Liver (tissue), 9 donors: Measurements from ENCODE around the gene LILRB3. TPM values are rescaled to one million over a fixed set of nuclear protein-coding genes. Genes with fewer than 3 reads are reported as not detected.

Source experiments
- DNase-seq: peaks from one replicate; pipeline ENCODE4 v3.0.0-alpha.2; 2017; ENCODE audit warnings: low spot score
- H3K27ac ChIP-seq, 2 donors: one replicate each; pipeline ENCODE4 v1.7.0; 2013; ENCODE audit warnings: inconsistent platforms in 2 of 2, low read length in 2 of 2, control low read depth in 1 of 2, low read depth in 1 of 2, mild to moderate bottlenecking in 1 of 2
- H3K27me3 ChIP-seq, 4 donors: one replicate each; pipeline versions ENCODE4 v1.6.1 to v1.7.0; 2013; ENCODE audit warnings: low read length in 3 of 4, inconsistent platforms in 1 of 4, mild to moderate bottlenecking in 1 of 4, moderate library complexity in 1 of 4; ENCODE audit not compliant: control insufficient read depth in 4 of 4, insufficient read depth in 4 of 4
- H3K36me3 ChIP-seq, 4 donors: one replicate each; pipeline versions ENCODE4 v1.6.1 to v1.7.0; 2013; ENCODE audit warnings: low read length in 3 of 4, mild to moderate bottlenecking in 3 of 4, low read depth in 1 of 4, moderate library complexity in 1 of 4; ENCODE audit not compliant: control insufficient read depth in 4 of 4, insufficient read depth in 3 of 4
- H3K4me1 ChIP-seq, 4 donors: one replicate each; pipeline versions ENCODE4 v1.6.1 to v1.7.0; 2013; ENCODE audit warnings: low read length in 3 of 4, mild to moderate bottlenecking in 3 of 4, moderate library complexity in 1 of 4; ENCODE audit not compliant: control insufficient read depth in 4 of 4, insufficient read depth in 4 of 4
- H3K4me3 ChIP-seq, 3 donors: one replicate each; pipeline versions ENCODE4 v1.6.1 to v1.7.0; 2013; ENCODE audit warnings: low read length in 3 of 3, control low read depth in 1 of 3, low read depth in 1 of 3, mild to moderate bottlenecking in 1 of 3
- H3K9ac ChIP-seq, 2 donors: one replicate each; pipeline ENCODE4 v1.7.0; 2013; ENCODE audit warnings: low read length in 2 of 2, mild to moderate bottlenecking in 2 of 2, moderate library complexity in 2 of 2, control low read depth in 1 of 2, low read depth in 1 of 2
- H3K9me3 ChIP-seq, 4 donors: one replicate each; pipeline versions ENCODE4 v1.6.1 to v1.7.0; 2013; ENCODE audit warnings: low read length in 3 of 4; ENCODE audit not compliant: control insufficient read depth in 4 of 4
- FOXA2 ChIP-seq: IDR thresholded peaks from 2 replicates; pipeline ENCODE4 v1.6.1; 2016; ENCODE audit warnings: antibody characterized with exemption
- GABPA ChIP-seq, 2 donors: IDR thresholded peaks in 1 of 2; conservative IDR thresholded peaks in 1 of 2; 2 replicates each; pipeline ENCODE4 v1.6.1; 2016; ENCODE audit warnings: antibody characterized with exemption in 2 of 2, mild to moderate bottlenecking in 1 of 2, moderate library complexity in 1 of 2
- HNF4A ChIP-seq, 2 donors: conservative IDR thresholded peaks; 2 replicates each; pipeline ENCODE4 v1.6.1; 2016; ENCODE audit warnings: antibody characterized with exemption in 2 of 2, mild to moderate bottlenecking in 2 of 2
- HNF4G ChIP-seq: IDR thresholded peaks from 2 replicates; pipeline ENCODE4 v1.6.1; 2016; ENCODE audit warnings: antibody characterized with exemption
- JUND ChIP-seq, 2 donors: IDR thresholded peaks; 2 replicates each; pipeline ENCODE4 v1.6.1; 2016; ENCODE audit warnings: antibody characterized with exemption in 2 of 2
- NR2F2 ChIP-seq: IDR thresholded peaks from 2 replicates; pipeline ENCODE4 v1.6.1; 2016; ENCODE audit warnings: antibody characterized with exemption
- RAD21 ChIP-seq, 2 donors: IDR thresholded peaks; 2 replicates each; pipeline ENCODE4 v1.6.1; 2016; ENCODE audit warnings: antibody characterized with exemption in 2 of 2, mild to moderate bottlenecking in 2 of 2
- RXRA ChIP-seq, 2 donors: IDR thresholded peaks; 2 replicates each; pipeline ENCODE4 v1.6.1; 2017 to 2018; ENCODE audit warnings: antibody characterized with exemption in 2 of 2, mild to moderate bottlenecking in 1 of 2
- SP1 ChIP-seq: IDR thresholded peaks from 2 replicates; pipeline ENCODE4 v1.6.1; 2018; ENCODE audit warnings: antibody characterized with exemption, mild to moderate bottlenecking
- TAF1 ChIP-seq: conservative IDR thresholded peaks from 2 replicates; pipeline ENCODE4 v1.6.1; 2016; ENCODE audit warnings: antibody characterized with exemption, mild to moderate bottlenecking
- YY1 ChIP-seq: IDR thresholded peaks from 2 replicates; pipeline ENCODE4 v1.6.1; 2016; ENCODE audit warnings: antibody characterized with exemption, mild to moderate bottlenecking
- WGBS: extraction: QIAGEN DNeasy Blood & Tissue Kit; methylation state at CpG from one replicate; pipeline ENCODE4 v1.1.7; 2013; 5-methylcytosine and 5-hydroxymethylcytosine counted together
- polyA plus RNA-seq, 2 donors: library from polyadenylated mRNA; stranded (reverse) in 1 of 2; unstranded in 1 of 2; fragments of 200-250 nt in 1 of 2; fragments of >200 nt in 1 of 2; fragmentation: Nextera tagmentation in 1 of 2; extraction: Ambion mirVana in 1 of 2; gene quantifications; one replicate each; pipeline versions ENCODE4 v1.2.1 to v1.2.3, GENCODE V29; 2013 to 2015
- total RNA-seq, 2 donors: library from RNA; depleted of rRNA; stranded (reverse); fragments of >200 nt; gene quantifications; one replicate each; pipeline ENCODE4 v1.2.3, GENCODE V29; 2014
- TF ChIP-seq, protein P1 (sequence below): fragments of 150-350 bp; IDR thresholded peaks from 2 replicates; pipeline ENCODE4 v1.5.1; 2017; ENCODE audit warnings: improper control_type of control experiment, low read depth, low read length; ENCODE audit not compliant: missing input control
- TF ChIP-seq, protein P2 (sequence below): IDR thresholded peaks from 2 replicates; pipeline ENCODE4 v1.6.1; 2016; ENCODE audit warnings: antibody characterized with exemption
- TF ChIP-seq, protein P3 (sequence below): IDR thresholded peaks from 2 replicates; pipeline ENCODE4 v1.6.1; 2016; ENCODE audit warnings: antibody characterized with exemption
- TF ChIP-seq, protein P4 (sequence below): IDR thresholded peaks from 2 replicates; pipeline ENCODE4 v1.6.1; 2016; ENCODE audit warnings: antibody characterized with exemption, mild to moderate bottlenecking
- donor health status: healthy.
- donor health status: healthy.
- donor health status: healthy.
- donor health status: healthy.
- donor health status: healthy.

The LILRB3 gene
- total and polyA plus RNA-seq, 4 donors: 2.2 to 10.5 (median 3.3) TPM

DNA sequence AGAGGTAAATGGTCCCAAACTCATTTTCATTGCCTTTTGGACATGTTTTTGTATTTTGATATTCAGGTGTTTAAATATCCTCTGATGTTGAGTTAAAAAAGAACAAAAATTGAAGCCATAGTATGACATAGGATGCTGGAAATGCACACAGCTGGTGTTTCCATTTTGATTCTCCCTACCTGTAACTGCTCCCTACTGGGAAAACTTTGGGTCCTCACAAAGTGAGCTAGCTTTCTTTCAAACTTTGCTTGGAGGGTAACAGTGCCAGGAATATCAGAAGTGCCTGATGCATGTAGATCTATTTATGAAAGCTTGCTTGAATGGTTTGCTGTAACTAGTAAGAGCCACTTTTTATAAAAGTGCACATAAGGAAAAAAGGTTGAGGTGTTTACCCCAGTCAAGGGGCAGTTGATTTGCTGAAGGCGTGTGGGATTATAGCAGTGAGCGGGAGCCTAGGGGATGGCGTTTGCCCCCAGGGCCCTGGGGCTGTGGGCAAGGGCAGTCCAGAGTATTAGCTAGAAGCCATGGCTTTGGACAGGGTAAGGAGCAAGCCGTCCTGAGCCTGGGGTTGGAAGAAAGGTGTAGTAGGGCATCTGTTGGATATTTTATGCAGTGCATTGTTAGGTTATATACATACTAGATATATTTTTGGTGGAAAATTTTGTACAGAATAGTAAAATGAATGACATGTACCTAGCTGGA lies 17.9 kb downstream of the LILRB3 start (continued):
- TF ChIP-seq, protein P1, sequence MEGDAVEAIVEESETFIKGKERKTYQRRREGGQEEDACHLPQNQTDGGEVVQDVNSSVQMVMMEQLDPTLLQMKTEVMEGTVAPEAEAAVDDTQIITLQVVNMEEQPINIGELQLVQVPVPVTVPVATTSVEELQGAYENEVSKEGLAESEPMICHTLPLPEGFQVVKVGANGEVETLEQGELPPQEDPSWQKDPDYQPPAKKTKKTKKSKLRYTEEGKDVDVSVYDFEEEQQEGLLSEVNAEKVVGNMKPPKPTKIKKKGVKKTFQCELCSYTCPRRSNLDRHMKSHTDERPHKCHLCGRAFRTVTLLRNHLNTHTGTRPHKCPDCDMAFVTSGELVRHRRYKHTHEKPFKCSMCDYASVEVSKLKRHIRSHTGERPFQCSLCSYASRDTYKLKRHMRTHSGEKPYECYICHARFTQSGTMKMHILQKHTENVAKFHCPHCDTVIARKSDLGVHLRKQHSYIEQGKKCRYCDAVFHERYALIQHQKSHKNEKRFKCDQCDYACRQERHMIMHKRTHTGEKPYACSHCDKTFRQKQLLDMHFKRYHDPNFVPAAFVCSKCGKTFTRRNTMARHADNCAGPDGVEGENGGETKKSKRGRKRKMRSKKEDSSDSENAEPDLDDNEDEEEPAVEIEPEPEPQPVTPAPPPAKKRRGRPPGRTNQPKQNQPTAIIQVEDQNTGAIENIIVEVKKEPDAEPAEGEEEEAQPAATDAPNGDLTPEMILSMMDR: no peak
- no peak for TF ChIP-seq GABPA (IDR thresholded peaks at IDR 0.05 in 1 of 2, conservative IDR thresholded peaks at IDR 0.05 in 1 of 2)
- no peak for TF ChIP-seq HNF4G

DNA sequence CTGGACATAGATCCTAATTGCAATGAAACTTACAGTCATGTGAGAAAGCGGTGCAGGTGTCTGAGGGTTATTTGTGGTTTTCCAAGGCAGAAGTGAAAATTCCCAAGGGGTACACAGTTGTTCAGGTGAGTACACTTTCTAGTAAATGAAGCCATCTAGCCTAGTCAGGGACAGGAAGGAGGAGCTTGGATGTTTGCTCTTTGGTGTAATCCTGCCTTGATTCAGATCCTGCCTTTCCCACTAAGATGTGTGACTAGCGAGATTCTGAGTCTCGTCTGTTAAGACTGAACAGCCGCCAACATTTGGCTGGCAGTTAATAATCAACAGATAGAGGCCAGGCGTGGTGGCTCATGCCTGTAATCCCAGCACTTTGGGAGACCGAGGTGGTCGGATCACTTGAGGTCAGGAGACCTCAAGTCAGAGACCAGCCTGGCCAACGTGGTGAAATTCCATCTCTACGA lies 19.6 kb downstream of the LILRB3 start:
- H3K36me3 ChIP-seq: peaks cover 20 to 47% (median 32%) of the 10 kb centered on the region in 4 donors
- peak overlapping the region; percentile 66 to 98 (median 86) for H3K4me3 ChIP-seq
- no peaks in the 10 kb centered on the region for H3K9me3 ChIP-seq
- H3K27me3 ChIP-seq: no peaks in the 10 kb centered on the region
- peak overlapping the region; percentile 42 to 91 for H3K27ac ChIP-seq
- H3K9ac ChIP-seq: peak overlapping the region; percentile 9 to 32
- H3K4me1 ChIP-seq: peaks cover 15 to 70% (median 60%) of the 10 kb centered on the region in 4 donors
- TF ChIP-seq, protein P2, sequence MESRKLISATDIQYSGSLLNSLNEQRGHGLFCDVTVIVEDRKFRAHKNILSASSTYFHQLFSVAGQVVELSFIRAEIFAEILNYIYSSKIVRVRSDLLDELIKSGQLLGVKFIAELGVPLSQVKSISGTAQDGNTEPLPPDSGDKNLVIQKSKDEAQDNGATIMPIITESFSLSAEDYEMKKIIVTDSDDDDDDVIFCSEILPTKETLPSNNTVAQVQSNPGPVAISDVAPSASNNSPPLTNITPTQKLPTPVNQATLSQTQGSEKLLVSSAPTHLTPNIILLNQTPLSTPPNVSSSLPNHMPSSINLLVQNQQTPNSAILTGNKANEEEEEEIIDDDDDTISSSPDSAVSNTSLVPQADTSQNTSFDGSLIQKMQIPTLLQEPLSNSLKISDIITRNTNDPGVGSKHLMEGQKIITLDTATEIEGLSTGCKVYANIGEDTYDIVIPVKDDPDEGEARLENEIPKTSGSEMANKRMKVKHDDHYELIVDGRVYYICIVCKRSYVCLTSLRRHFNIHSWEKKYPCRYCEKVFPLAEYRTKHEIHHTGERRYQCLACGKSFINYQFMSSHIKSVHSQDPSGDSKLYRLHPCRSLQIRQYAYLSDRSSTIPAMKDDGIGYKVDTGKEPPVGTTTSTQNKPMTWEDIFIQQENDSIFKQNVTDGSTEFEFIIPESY: peak; percentile 64
- TF ChIP-seq HNF4G: peak; percentile 29
- TF ChIP-seq JUND (IDR thresholded peaks at IDR 0.05): peak; percentile 61 to 62
- TF ChIP-seq, protein P3, sequence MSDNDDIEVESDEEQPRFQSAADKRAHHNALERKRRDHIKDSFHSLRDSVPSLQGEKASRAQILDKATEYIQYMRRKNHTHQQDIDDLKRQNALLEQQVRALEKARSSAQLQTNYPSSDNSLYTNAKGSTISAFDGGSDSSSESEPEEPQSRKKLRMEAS: no peak
- TF ChIP-seq, protein P4, sequence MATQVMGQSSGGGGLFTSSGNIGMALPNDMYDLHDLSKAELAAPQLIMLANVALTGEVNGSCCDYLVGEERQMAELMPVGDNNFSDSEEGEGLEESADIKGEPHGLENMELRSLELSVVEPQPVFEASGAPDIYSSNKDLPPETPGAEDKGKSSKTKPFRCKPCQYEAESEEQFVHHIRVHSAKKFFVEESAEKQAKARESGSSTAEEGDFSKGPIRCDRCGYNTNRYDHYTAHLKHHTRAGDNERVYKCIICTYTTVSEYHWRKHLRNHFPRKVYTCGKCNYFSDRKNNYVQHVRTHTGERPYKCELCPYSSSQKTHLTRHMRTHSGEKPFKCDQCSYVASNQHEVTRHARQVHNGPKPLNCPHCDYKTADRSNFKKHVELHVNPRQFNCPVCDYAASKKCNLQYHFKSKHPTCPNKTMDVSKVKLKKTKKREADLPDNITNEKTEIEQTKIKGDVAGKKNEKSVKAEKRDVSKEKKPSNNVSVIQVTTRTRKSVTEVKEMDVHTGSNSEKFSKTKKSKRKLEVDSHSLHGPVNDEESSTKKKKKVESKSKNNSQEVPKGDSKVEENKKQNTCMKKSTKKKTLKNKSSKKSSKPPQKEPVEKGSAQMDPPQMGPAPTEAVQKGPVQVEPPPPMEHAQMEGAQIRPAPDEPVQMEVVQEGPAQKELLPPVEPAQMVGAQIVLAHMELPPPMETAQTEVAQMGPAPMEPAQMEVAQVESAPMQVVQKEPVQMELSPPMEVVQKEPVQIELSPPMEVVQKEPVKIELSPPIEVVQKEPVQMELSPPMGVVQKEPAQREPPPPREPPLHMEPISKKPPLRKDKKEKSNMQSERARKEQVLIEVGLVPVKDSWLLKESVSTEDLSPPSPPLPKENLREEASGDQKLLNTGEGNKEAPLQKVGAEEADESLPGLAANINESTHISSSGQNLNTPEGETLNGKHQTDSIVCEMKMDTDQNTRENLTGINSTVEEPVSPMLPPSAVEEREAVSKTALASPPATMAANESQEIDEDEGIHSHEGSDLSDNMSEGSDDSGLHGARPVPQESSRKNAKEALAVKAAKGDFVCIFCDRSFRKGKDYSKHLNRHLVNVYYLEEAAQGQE: peak; percentile 59
- peak; percentile 57 for TF ChIP-seq FOXA2
- peak; percentile 76 to 84 for TF ChIP-seq RXRA (IDR thresholded peaks at IDR 0.05)
- peak; percentile 48 for TF ChIP-seq YY1
- TF ChIP-seq TAF1: peak; percentile 30
- TF ChIP-seq SP1: peak; percentile 69
- TF ChIP-seq, protein P1: no peak
- peak; percentile 57 to 64 for TF ChIP-seq HNF4A (conservative IDR thresholded peaks at IDR 0.05)
- TF ChIP-seq RAD21 (IDR thresholded peaks at IDR 0.05): peak; percentile 8 to 29
- TF ChIP-seq NR2F2: no peak
- 15% methylated on average over 9 of the region's 9 CpGs for WGBS
- DNase-seq: no peak
